ENCODE data around the gene ECHDC3.
A peak's percentile ranks its signal among the peaks of the same experiment; 100 is the strongest.

ECHDC3 gene

GRCh38 chr10:11742779-11743298, 657 bp downstream of the ECHDC3 start:
- peak overlapping the region; percentile 85 for H3K27ac ChIP-seq
- TF ChIP-seq CTCF (conservative IDR thresholded peaks at IDR 0.05), result no peak
- peak; percentile 90 for TF ChIP-seq ZFX (IDR thresholded peaks at IDR 0.05)

GRCh38 chr10:11743461-11744338, 1.5 kb downstream of the ECHDC3 start:
- TF ChIP-seq ZFX (IDR thresholded peaks at IDR 0.05), result no peak
- TF ChIP-seq CTCF (conservative IDR thresholded peaks at IDR 0.05), result no peak
- peak overlapping the region; percentile 85 for H3K27ac ChIP-seq

- no peak overlapping the region for H3K27ac ChIP-seq
- TF ChIP-seq ZFX (IDR thresholded peaks at IDR 0.05) (no peak), CTCF (conservative IDR thresholded peaks at IDR 0.05) (no peak)
Observed at GRCh38 chr10:11745045-11745444, 2.9 kb downstream of the ECHDC3 start.

GRCh38 chr10:11746883-11747539, 4.8 kb downstream of the ECHDC3 start:
- TF ChIP-seq ZFX (IDR thresholded peaks at IDR 0.05), result no peak
- TF ChIP-seq CTCF (conservative IDR thresholded peaks at IDR 0.05), result no peak
- H3K27ac ChIP-seq, result no peak overlapping the region

GRCh38 chr10:11748866-11749265, 6.7 kb downstream of the ECHDC3 start:
- no peak for TF ChIP-seq CTCF (conservative IDR thresholded peaks at IDR 0.05)
- no peak for TF ChIP-seq ZFX (IDR thresholded peaks at IDR 0.05)
- H3K27ac ChIP-seq, result no peak overlapping the region

- H3K27ac ChIP-seq, result no peak overlapping the region
- TF ChIP-seq ZFX (IDR thresholded peaks at IDR 0.05) (no peak), CTCF (conservative IDR thresholded peaks at IDR 0.05) (no peak)
Observed at GRCh38 chr10:11750420-11750819, 8.2 kb downstream of the ECHDC3 start.

- no peak for TF ChIP-seq CTCF (conservative IDR thresholded peaks at IDR 0.05)
- TF ChIP-seq ZFX (IDR thresholded peaks at IDR 0.05), result no peak
- no peak overlapping the region for H3K27ac ChIP-seq
Observed at GRCh38 chr10:11754173-11754572, 12.0 kb downstream of the ECHDC3 start.
